ENCODE results near the gene TST.

GRCh38 chr22:37027556-37027955 is 8.3 kb upstream of the TST start:
- TF ChIP-seq CTCF (IDR thresholded peaks at IDR 0.05) (no peak), POLR2A (IDR thresholded peaks at IDR 0.05) (no peak), EP300 (IDR thresholded peaks at IDR 0.05) (no peak)
